ENCODE results near the gene GGCX. TPM values are rescaled to one million over a fixed set of nuclear protein-coding genes. Genes with fewer than 3 reads are reported as not detected.
"Not testable (repeated sequence)": the region's sequence is repeated elsewhere in the genome, so short reads cannot be mapped to it uniquely, and the experiment has no call there.

GGCX gene
- polyA plus RNA-seq, 5 donors = 28.9 to 43.5 (median 35.2) TPM

- DNase-seq = not testable (repeated sequence)
Measured at GRCh38 chr2:85544254-85544691, 17.0 kb downstream of the GGCX start.

DNA sequence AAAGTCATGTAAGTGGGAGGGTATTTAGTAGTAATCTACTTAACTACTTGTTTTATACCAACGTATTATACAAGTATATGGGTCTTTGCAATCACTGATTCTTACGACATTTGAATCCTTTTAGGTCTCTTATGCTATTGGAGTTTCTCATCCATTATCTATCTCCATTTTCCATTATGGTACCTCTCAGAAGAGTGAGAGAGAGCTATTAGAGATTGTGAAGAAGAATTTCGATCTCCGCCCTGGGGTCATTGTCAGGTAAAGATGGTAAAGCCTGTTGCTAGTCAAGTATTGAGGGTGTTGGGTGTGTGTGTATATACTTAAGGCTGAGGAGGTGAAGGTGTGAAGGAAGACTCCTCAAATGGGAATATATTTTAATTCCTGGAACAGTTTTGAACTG is 18.5 kb downstream of the GGCX start:
- no peak for DNase-seq

- DNase-seq = no peak
Measured at GRCh38 chr2:85541753-85542457, 19.4 kb downstream of the GGCX start.

- DNase-seq = no peak
Measured at GRCh38 chr2:85541262-85541661, 20.0 kb downstream of the GGCX start.

DNA sequence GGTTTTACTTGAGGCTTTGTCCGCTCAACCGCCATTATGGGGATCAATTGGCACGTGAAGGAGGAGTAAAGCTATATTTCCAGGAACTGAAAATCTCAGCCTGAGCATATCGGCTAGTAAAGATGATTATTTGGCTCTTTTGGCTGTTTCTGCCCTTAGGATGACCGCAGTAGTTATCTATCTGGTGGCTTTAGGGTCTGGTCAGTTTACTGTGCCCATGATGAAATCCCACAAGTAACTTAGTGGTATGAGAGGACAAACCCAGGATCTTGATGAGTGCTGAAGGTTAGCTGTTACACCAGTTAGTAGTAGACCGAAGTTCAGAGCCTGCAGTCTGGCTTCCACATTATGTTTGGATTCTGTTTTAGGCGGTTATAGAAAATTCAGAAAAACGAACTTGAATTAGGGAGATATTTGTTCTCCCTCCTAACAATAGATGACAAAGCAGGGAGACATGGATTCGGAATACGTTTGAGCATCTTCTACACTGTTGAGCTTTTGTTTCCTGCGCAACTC is 21.1 kb downstream of the GGCX start:
- DNase-seq = peak in 1 of 2 donors; percentile 19

- DNase-seq = peak; percentile 83 to 84
Measured at GRCh38 chr2:85539361-85540132, 21.7 kb downstream of the GGCX start.

- peak; percentile 98 for DNase-seq
Measured at GRCh38 chr2:85538507-85539360, 22.6 kb downstream of the GGCX start, which contains the start of gene MAT2A. TSS of gene MAT2A (plus strand) at chr2:85539168. CDS start at chr2:85539288, 120 bp downstream.

DNA sequence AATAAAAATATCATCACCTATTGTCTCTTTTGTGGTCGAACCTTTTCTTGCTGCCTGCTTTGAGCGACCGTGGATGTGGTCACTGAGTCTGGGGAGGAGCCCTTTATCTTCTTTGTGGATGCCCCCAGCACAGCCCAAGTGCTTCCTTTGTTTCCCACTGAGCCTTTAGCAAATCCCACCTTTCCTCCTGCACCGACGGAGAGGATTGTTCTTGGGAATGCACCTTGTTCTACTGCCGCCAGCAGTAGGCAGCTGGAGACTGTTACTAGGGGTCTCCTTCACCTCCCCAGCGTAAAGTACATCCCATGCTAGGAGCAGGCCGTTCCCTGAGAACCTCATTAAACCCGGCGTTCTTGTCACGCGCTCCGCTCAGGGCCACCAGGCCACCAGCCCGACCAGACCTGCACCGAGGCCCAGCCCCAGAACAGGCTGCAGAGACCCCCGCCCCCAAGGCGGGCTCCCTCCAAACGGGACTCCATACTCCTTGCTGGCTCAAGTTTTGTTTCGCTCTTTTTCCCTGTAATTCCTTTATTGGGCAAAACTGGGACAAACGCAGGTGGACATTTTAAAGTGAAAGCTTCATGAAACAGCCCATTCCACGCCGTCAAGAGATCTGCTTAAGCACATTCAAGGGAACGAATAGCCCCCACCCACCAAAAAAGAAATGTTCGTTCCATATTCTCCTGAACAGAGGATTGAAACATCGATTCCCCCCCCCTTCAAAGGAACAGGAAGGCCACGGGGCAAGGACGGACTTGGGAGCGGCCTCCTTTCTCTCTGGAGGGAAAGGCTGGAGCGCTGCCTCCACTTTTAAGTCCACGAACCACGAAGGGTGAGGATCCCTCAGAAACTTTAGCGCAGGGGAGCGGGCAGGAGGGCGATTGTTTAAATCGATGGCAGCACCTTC is 23.4 kb downstream of the GGCX start:
- DNase-seq = peak; percentile 47 to 50

GRCh38 chr2:85536479-85536878 is 24.8 kb downstream of the GGCX start:
- DNase-seq = no peak

- no peak for DNase-seq
Measured at GRCh38 chr2:85534881-85535280, 26.4 kb downstream of the GGCX start.

GRCh38 chr2:85534099-85534498 is 27.2 kb downstream of the GGCX start:
- DNase-seq = no peak

- no peak for DNase-seq
Measured at GRCh38 chr2:85531589-85531988, 29.7 kb downstream of the GGCX start.

GRCh38 chr2:85529809-85530208 is 31.5 kb downstream of the GGCX start:
- no peak for DNase-seq

DNA sequence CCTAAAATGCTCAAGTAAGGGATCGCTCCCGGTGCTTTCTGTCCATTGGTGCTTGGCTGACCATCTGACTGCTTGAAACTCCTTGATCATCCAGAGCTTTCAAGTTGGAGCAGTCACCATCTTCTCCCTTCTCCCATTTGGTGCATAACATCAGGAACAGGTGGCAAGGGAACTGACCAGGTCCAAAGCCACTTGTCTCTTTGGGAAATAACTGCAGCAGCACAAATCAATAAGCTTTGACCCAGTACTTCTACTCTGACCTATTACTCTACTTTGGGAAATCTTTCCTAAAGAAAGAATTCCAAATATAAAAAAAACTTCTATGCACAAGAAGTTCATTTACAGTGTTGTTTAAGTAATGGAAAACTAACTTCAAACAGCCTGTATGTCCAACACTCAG is 32.9 kb downstream of the GGCX start:
- DNase-seq = no peak

GRCh38 chr2:85527787-85528186 is 33.5 kb downstream of the GGCX start:
- DNase-seq = no peak

GRCh38 chr2:85525567-85525966 is 35.7 kb downstream of the GGCX start:
- no peak for DNase-seq

DNA sequence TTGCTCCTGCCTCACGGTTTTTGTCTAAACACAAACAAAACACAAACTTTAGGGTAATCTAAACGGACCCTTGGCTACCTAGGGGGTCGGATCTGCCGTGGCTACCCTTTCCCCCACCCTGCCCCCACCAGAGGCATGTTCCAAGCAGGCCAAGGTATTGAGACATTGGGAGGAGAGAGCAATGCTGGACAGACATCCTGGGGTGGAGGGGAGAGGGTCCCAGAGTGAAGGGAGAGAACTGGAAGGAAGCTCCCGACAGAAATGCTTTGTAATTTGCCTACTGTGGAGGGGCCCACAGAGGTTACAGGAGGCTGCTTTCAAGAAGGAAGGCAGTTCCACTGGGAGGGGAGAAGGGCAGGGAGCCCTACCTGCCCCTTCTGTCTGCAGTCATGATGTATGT is 36.3 kb downstream of the GGCX start:
- no peak for DNase-seq

DNA sequence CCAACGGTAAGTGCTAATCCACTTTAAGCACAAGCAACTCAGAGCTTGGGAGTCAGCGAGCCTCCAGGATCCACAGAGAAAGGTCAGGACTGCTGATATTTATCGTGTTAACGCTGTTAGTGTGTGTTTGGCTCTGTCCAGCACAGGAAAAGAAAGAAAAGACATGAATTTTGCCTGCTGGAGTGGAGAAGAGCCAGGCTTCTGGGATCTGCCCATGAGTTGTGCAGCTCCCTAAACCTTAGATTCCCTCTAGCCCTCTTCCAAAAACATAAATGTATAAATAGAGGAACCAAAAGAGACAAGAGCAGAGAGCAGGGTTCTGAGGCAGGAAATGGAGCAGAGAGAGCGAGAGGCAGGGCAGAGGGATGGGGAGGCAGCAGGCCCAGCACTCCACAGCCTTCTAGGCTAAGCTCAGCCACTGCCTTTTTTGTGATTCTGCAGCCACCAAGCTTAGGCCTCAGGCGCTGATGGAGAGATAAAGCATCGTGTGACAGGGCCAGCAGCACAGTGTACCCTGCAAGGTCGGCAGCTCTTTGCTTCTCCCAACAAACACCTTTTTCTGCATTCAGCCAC is 36.9 kb downstream of the GGCX start:
- no peak for DNase-seq

GRCh38 chr2:85523903-85524335 is 37.4 kb downstream of the GGCX start:
- DNase-seq = no peak
